GM20000 (cell line): Measurements from ENCODE around the gene CACNA2D4.

Source experiments
- DNase-seq: peaks from one replicate; pipeline ENCODE4 v3.0.0; 2012; ENCODE audit warnings: low spot score
- CTCF ChIP-seq: IDR thresholded peaks from 2 replicates; pipeline ENCODE4 v1.5.1; 2012; ENCODE audit warnings: mild to moderate bottlenecking, control low read depth; ENCODE audit errors: extremely low read depth, missing control alignments

Gene CACNA2D4

GRCh38 chr12:1907652-1908611 is 10.5 kb downstream of the CACNA2D4 start:
- no peak for DNase-seq
- no peak for TF ChIP-seq CTCF

GRCh38 chr12:1906579-1906978 is 11.9 kb downstream of the CACNA2D4 start:
- no peak for TF ChIP-seq CTCF
- DNase-seq = no peak

- DNase-seq = no peak
- no peak for TF ChIP-seq CTCF
Observed at GRCh38 chr12:1904875-1905274, 13.6 kb downstream of the CACNA2D4 start.

GRCh38 chr12:1896964-1897363 is 21.5 kb downstream of the CACNA2D4 start:
- no peak for DNase-seq
- no peak for TF ChIP-seq CTCF

GRCh38 chr12:1890810-1891209 is 27.6 kb downstream of the CACNA2D4 start:
- TF ChIP-seq CTCF = no peak
- DNase-seq = no peak

- no peak for DNase-seq
- TF ChIP-seq CTCF = no peak
Observed at GRCh38 chr12:1890119-1890703, 28.2 kb downstream of the CACNA2D4 start.

- TF ChIP-seq CTCF = no peak
- DNase-seq = no peak
Observed at GRCh38 chr12:1888923-1889322, 29.5 kb downstream of the CACNA2D4 start.
